A549 (cell line): ENCODE measurements around the gene VAMP7. TPM values are rescaled to one million over a fixed set of nuclear protein-coding genes. Genes with fewer than 3 reads are reported as not detected.
"Not testable (repeated sequence)": the region's sequence is repeated elsewhere in the genome, so short reads cannot be mapped to it uniquely, and the experiment has no call there.

Experiments
- ATAC-seq, 2 experiments: fragments of 200-7000 bp in 1 of 2; fragments of >200 bp in 1 of 2; cut with Nextera tagmentation in 1 of 2; cut with Tn5 transposase in 1 of 2; 3 replicates each; pipeline versions ENCODE4 v1.8.0 to v1.9.1; 2018 to 2020; ENCODE audit warnings: mild to moderate bottlenecking in 1 of 2, moderate library complexity in 1 of 2
- CTCF ChIA-PET: fragments of 300-600 bp; sonication (Branson Sonifier 250); formaldehyde crosslinking; extraction: SDS; loops from one replicate; lab custom pipeline; 2021; ENCODE audit warnings: antibody characterized with exemption, inconsistent platforms; lab: Yijun Ruan, JAX
- POLR2A ChIA-PET: fragments of 350-600 bp; formaldehyde crosslinking; extraction: SDS; loops from one replicate; lab custom pipeline; 2021; ENCODE audit warnings: antibody characterized with exemption, inconsistent platforms; lab: Yijun Ruan, JAX
- DNase-seq, 2 experiments: peaks; one replicate each; pipeline versions ENCODE4 v3.0.0 to v3.0.0-alpha.2; 2011 to 2016; ENCODE audit warnings: low read depth in 1 of 2, low spot score in 1 of 2
- FAIRE-seq: peaks from 2 replicates; lab custom pipeline; 2011; peaks lifted over from hg19 to GRCh38; lab: Jason Lieb, UNC
- H3K27ac ChIP-seq, 2 experiments: fragments of >200 bp; sonication (Bioruptor Twin); formaldehyde crosslinking; 3 replicates each; pipeline ENCODE4 v1.5.1; 2016 to 2017
- H3K4me1 ChIP-seq: fragments of >200 bp; sonication (Bioruptor Twin); formaldehyde crosslinking; 3 replicates; pipeline ENCODE4 v1.6.1; 2016
- H3K4me2 ChIP-seq: fragments of >200 bp; sonication (Bioruptor Twin); formaldehyde crosslinking; 3 replicates; pipeline ENCODE4 v1.6.1; 2016
- H3K4me3 ChIP-seq: fragments of >200 bp; sonication (Bioruptor Twin); formaldehyde crosslinking; 3 replicates; pipeline ENCODE4 v1.5.1; 2016
- H3K9me3 ChIP-seq: fragments of >200 bp; sonication (Bioruptor Twin); formaldehyde crosslinking; 3 replicates; pipeline ENCODE4 v1.6.1; 2016
- CBX2 ChIP-seq: fragments of 200-600 bp; sonication (generic); IDR thresholded peaks from 2 replicates; pipeline ENCODE4 v1.6.1; 2016; ENCODE audit warnings: low read depth, mild to moderate bottlenecking, borderline replicate concordance
- CTCF ChIP-seq: fragments of >200 bp; sonication (Bioruptor Twin); formaldehyde crosslinking; IDR thresholded peaks from 3 replicates; pipeline ENCODE4 v1.5.1; 2016
- E2F6 ChIP-seq: IDR thresholded peaks from 2 replicates; pipeline ENCODE4 v1.6.1; 2012; ENCODE audit warnings: low read depth, borderline replicate concordance
- EHMT2 ChIP-seq: fragments of 200-600 bp; sonication (generic); IDR thresholded peaks from 2 replicates; pipeline ENCODE4 v1.6.1; 2016; ENCODE audit warnings: antibody characterized with exemption, low read depth, mild to moderate bottlenecking, moderate library complexity
- ELK1 ChIP-seq: fragments of 150-350 bp; IDR thresholded peaks from 2 replicates; pipeline ENCODE4 v1.6.1; 2014; ENCODE audit warnings: low read depth, mild to moderate bottlenecking, low read length
- ESRRA ChIP-seq: fragments of 150-350 bp; IDR thresholded peaks from 2 replicates; pipeline ENCODE4 v1.6.1; 2014; ENCODE audit warnings: mild to moderate bottlenecking, low read length, borderline replicate concordance
- HES2 ChIP-seq: fragments of >200 bp; sonication (Bioruptor Twin); formaldehyde crosslinking; IDR thresholded peaks from 2 replicates; pipeline ENCODE4 v1.6.1; 2016
- HMGXB4 ChIP-seq: fragments of 250-450 bp; sonication (Bioruptor Pico); IDR thresholded peaks from 2 replicates; pipeline ENCODE4 v1.5.0; 2021; ENCODE audit warnings: mild to moderate bottlenecking, moderate library complexity, borderline replicate concordance
- JUN ChIP-seq, 2 experiments: fragments of >200 bp; sonication (Bioruptor Twin); formaldehyde crosslinking; IDR thresholded peaks; 2 replicates in 1 of 2; 3 replicates in 1 of 2; pipeline ENCODE4 v1.6.1; 2016 to 2017
- KDM1A ChIP-seq: fragments of 200-600 bp; sonication (generic); IDR thresholded peaks from 2 replicates; pipeline ENCODE4 v1.6.1; 2016; ENCODE audit warnings: low read depth, mild to moderate bottlenecking
- KDM5A ChIP-seq: fragments of 200-600 bp; sonication (generic); IDR thresholded peaks from 2 replicates; pipeline ENCODE4 v1.6.1; 2016; ENCODE audit warnings: antibody characterized with exemption, mild to moderate bottlenecking
- MAFK ChIP-seq: fragments of 450-650 bp; IDR thresholded peaks from 2 replicates; pipeline ENCODE4 v1.6.1; 2014; ENCODE audit not compliant: partially characterized antibody
- MAZ ChIP-seq: fragments of 150-350 bp; IDR thresholded peaks from 2 replicates; pipeline ENCODE4 v1.6.1; 2014; ENCODE audit warnings: antibody characterized with exemption, low read depth, low read length, borderline replicate concordance
- PHF8 ChIP-seq: fragments of 200-600 bp; sonication (generic); IDR thresholded peaks from 2 replicates; pipeline ENCODE4 v1.6.1; 2016; ENCODE audit warnings: low read depth, mild to moderate bottlenecking, antibody characterized with exemption, moderate library complexity, borderline replicate concordance
- POLR2AphosphoS2 ChIP-seq: conservative IDR thresholded peaks from 2 replicates; pipeline ENCODE4 v1.6.1; 2012; ENCODE audit warnings: low read length, improper control_type of control experiment, inconsistent platforms
- RAD21 ChIP-seq, 2 experiments: fragments of >200 bp in 1 of 2; sonication (Bioruptor Twin) in 1 of 2; formaldehyde crosslinking in 1 of 2; IDR thresholded peaks in 1 of 2; conservative IDR thresholded peaks in 1 of 2; 2 replicates in 1 of 2; 3 replicates in 1 of 2; pipeline ENCODE4 v1.6.1; 2012 to 2018; ENCODE audit warnings: inconsistent platforms in 1 of 2
- RARB ChIP-seq: fragments of 250-450 bp; sonication (Bioruptor Pico); IDR thresholded peaks from 2 replicates; pipeline ENCODE4 v1.8.0; 2021; ENCODE audit warnings: mild to moderate bottlenecking, moderate library complexity
- TFCP2L1 ChIP-seq: fragments of 250-450 bp; sonication (Bioruptor Pico); IDR thresholded peaks from 2 replicates; pipeline ENCODE4 v1.5.0; 2021; ENCODE audit warnings: mild to moderate bottlenecking
- USF2 ChIP-seq: fragments of 450-650 bp; IDR thresholded peaks from 2 replicates; pipeline ENCODE4 v1.6.1; 2014; ENCODE audit warnings: antibody characterized with exemption
- ZC3H11A ChIP-seq: fragments of 450-650 bp; IDR thresholded peaks from 2 replicates; pipeline ENCODE4 v1.6.1; 2014; ENCODE audit warnings: antibody characterized with exemption, mild to moderate bottlenecking
- ZNF302 ChIP-seq: fragments of 250-450 bp; sonication (Bioruptor Pico); IDR thresholded peaks from 2 replicates; pipeline ENCODE4 v1.9.0; 2021; ENCODE audit warnings: inconsistent platforms, mild to moderate bottlenecking, moderate library complexity
- WGBS: methylation state at CpG from one replicate; pipeline ENCODE4 v1.1.6; 2017; ENCODE audit errors: missing lambda C conversion rate; 5-methylcytosine and 5-hydroxymethylcytosine counted together
- polyA plus RNA-seq, 4 experiments: library from polyadenylated mRNA; depleted of rRNA in 3 of 4; stranded (reverse); fragments of >200 nt; fragmentation: RNase III in 1 of 4; extraction: RNeasy Plus Mini Kit Qiagen cat#74134 plus additional on column Dnase treatment in 1 of 4; gene quantifications; 2 replicates in 3 of 4; 3 replicates in 1 of 4; pipeline ENCODE4 v1.2.3, GENCODE V29; 2011 to 2017

Gene VAMP7
- polyA plus RNA-seq, 2 of the 4 experiments (the other 2 are of a cell fraction), result 35.4 to 53.7 TPM

- no peak for TF ChIP-seq JUN (IDR thresholded peaks at IDR 0.05)
- no peak for TF ChIP-seq RAD21 (conservative IDR thresholded peaks at IDR 0.05 in 1 of 2, IDR thresholded peaks at IDR 0.05 in 1 of 2)
- no peak for TF ChIP-seq KDM5A
- no peak for TF ChIP-seq PHF8
- no peak for TF ChIP-seq TFCP2L1 (CRISPR knock-in tag)
- no peak for TF ChIP-seq ELK1
- TF ChIP-seq HMGXB4, result no peak
- TF ChIP-seq MAZ, result no peak
- TF ChIP-seq ZNF302, result no peak
- no peak for TF ChIP-seq CBX2
- Histone ChIP-seq H3K27ac (no peak overlapping the region), H3K4me1 (no peaks in the 10 kb centered on the region), H3K9me3 (no peaks in the 10 kb centered on the region), H3K4me2 (no peak overlapping the region), H3K4me3 (no peak overlapping the region)
- CTCF ChIA-PET, result no interaction called here
- ATAC-seq, result no peak
- no peak for DNase-seq
- 66% methylated on average over 3 of the region's 3 CpGs for WGBS
- no peak for FAIRE-seq
- POLR2A ChIA-PET, result no interaction called here
Observed at GRCh38 chrX:155899366-155899765, 18.2 kb downstream of the VAMP7 start.

- no peak for FAIRE-seq
Observed at GRCh38 chrX:155900765-155901164, 19.6 kb downstream of the VAMP7 start.

GRCh38 chrX:155907661-155908060, 26.5 kb downstream of the VAMP7 start:
- DNase-seq, POLR2A ChIA-PET, H3K4me2 ChIP-seq, H3K9me3 ChIP-seq, ATAC-seq, CTCF ChIA-PET, FAIRE-seq, H3K27ac ChIP-seq, H3K4me3 ChIP-seq, H3K4me1 ChIP-seq: not testable (repeated sequence)
- WGBS, result 91% methylated on average over 24 of the region's 26 CpGs

More at GRCh38 chrX:155900765-155901164, 19.6 kb downstream of the VAMP7 start:
- no peaks in the 10 kb centered on the region for H3K4me1 ChIP-seq
- H3K4me2 ChIP-seq, result no peak overlapping the region
- ChIA-PET CTCF (no interaction called here), POLR2A (no interaction called here)
- DNase-seq, result no peak
- 76% methylated on average over 2 of the region's 2 CpGs for WGBS
- H3K27ac ChIP-seq, result no peak overlapping the region
- H3K9me3 ChIP-seq, result no peaks in the 10 kb centered on the region
- no peak for ATAC-seq
- H3K4me3 ChIP-seq, result no peak overlapping the region
- TF ChIP-seq RARB (CRISPR knock-in tag), result no peak
- no peak for TF ChIP-seq KDM1A
- TF ChIP-seq PHF8, result no peak
- TF ChIP-seq MAFK, result no peak
- no peak for TF ChIP-seq HES2
- TF ChIP-seq CTCF, result no peak
- TF ChIP-seq JUN (IDR thresholded peaks at IDR 0.05), result no peak
- no peak for TF ChIP-seq ESRRA
- no peak for TF ChIP-seq EHMT2
- no peak for TF ChIP-seq ELK1
- TF ChIP-seq E2F6, result no peak
- no peak for TF ChIP-seq ZC3H11A
- TF ChIP-seq MAZ, result no peak
- TF ChIP-seq USF2, result no peak
- no peak for TF ChIP-seq POLR2AphosphoS2
